Natural killer cell (primary cell): Measurements from ENCODE around the gene HEXD. TPM values are rescaled to one million over a fixed set of nuclear protein-coding genes. Genes with fewer than 3 reads are reported as not detected.

Experiments
- ATAC-seq, 3 donors: fragments of 150-1000 bp in 2 of 3; fragments of 200-7000 bp in 1 of 3; cut with Tn5 transposase; 1 replicate in 1 of 3; 2 replicates in 2 of 3; pipeline ENCODE4 v1.10.0; 2021; ENCODE audit warnings: mild to moderate bottlenecking in 2 of 3, moderate library complexity in 2 of 3
- DNase-seq, 2 donors: peaks; one replicate each; pipeline versions ENCODE4 v3.0.0 to v3.0.0-alpha.2; 2013 to 2021; ENCODE audit warnings: mixed read lengths in 1 of 2
- H3K27ac ChIP-seq: one replicate; pipeline ENCODE4 v1.5.1; 2013; ENCODE audit warnings: mild to moderate bottlenecking, low read length
- H3K27me3 ChIP-seq: one replicate; pipeline ENCODE4 v1.6.1; 2013; ENCODE audit warnings: low read length; ENCODE audit not compliant: control insufficient read depth, insufficient read depth
- H3K36me3 ChIP-seq: one replicate; pipeline ENCODE4 v1.6.1; 2013; ENCODE audit warnings: low read length; ENCODE audit not compliant: control insufficient read depth, insufficient read depth
- H3K4me1 ChIP-seq: one replicate; pipeline ENCODE4 v1.6.1; 2013; ENCODE audit warnings: low read length; ENCODE audit not compliant: control insufficient read depth, insufficient read depth
- H3K4me3 ChIP-seq: one replicate; pipeline ENCODE4 v1.5.1; 2013; ENCODE audit warnings: low read length
- H3K9me3 ChIP-seq: one replicate; pipeline ENCODE4 v1.6.1; 2013; ENCODE audit warnings: low read length; ENCODE audit not compliant: control insufficient read depth, insufficient read depth
- H3K27ac Mint-ChIP-seq, 2 donors: one replicate each; pipeline ENCODE4 v1.8.0; 2022; ENCODE audit warnings: mild to moderate bottlenecking in 2 of 2, mixed read lengths in 2 of 2, moderate library complexity in 1 of 2
- H3K27me3 Mint-ChIP-seq, 2 donors: one replicate each; pipeline ENCODE4 v1.8.0; 2022; ENCODE audit warnings: low read depth in 2 of 2, mixed read lengths in 2 of 2
- H3K36me3 Mint-ChIP-seq: one replicate; pipeline ENCODE4 v1.8.0; 2022; ENCODE audit warnings: mixed read lengths
- H3K4me1 Mint-ChIP-seq, 2 donors: one replicate each; pipeline ENCODE4 v1.8.0; 2022; ENCODE audit warnings: mixed read lengths in 2 of 2
- H3K4me3 Mint-ChIP-seq: one replicate; pipeline ENCODE4 v1.8.0; 2022; ENCODE audit warnings: mild to moderate bottlenecking, moderate library complexity, mixed read lengths
- H3K9me3 Mint-ChIP-seq, 2 donors: one replicate each; pipeline ENCODE4 v1.8.0; 2022; ENCODE audit warnings: mixed read lengths in 2 of 2
- WGBS: methylation state at CpG from one replicate; pipeline ENCODE4 v1.1.7; 2013; ENCODE audit warnings: missing lambda C conversion rate; ENCODE audit not compliant: insufficient coverage; 5-methylcytosine and 5-hydroxymethylcytosine counted together
- intact Hi-C: fragments of 100-400 bp; cut with micrococcal nuclease; formaldehyde crosslinking; loops from one replicate; pipeline ENCODE4 v1.14.2; 2022
- total RNA-seq, 4 donors: library from RNA; stranded (reverse); fragments of 120-200 nt in 1 of 4; gene quantifications; one replicate each; pipeline versions ENCODE4 v1.2.3 to v1.2.4, GENCODE V29; 2013 to 2022
- TF ChIP-seq, protein P1 (sequence below): fragments of 200-600 bp; IDR thresholded peaks from one replicate; pipeline ENCODE4 v1.8.0; 2022; ENCODE audit warnings: antibody characterized with exemption

The HEXD gene
- total RNA-seq, 3 donors from 2014 or later (not counting 1 experiment from before 2014, with no cell fraction given), result 35.7 to 57.4 (median 51.5) TPM

DNA sequence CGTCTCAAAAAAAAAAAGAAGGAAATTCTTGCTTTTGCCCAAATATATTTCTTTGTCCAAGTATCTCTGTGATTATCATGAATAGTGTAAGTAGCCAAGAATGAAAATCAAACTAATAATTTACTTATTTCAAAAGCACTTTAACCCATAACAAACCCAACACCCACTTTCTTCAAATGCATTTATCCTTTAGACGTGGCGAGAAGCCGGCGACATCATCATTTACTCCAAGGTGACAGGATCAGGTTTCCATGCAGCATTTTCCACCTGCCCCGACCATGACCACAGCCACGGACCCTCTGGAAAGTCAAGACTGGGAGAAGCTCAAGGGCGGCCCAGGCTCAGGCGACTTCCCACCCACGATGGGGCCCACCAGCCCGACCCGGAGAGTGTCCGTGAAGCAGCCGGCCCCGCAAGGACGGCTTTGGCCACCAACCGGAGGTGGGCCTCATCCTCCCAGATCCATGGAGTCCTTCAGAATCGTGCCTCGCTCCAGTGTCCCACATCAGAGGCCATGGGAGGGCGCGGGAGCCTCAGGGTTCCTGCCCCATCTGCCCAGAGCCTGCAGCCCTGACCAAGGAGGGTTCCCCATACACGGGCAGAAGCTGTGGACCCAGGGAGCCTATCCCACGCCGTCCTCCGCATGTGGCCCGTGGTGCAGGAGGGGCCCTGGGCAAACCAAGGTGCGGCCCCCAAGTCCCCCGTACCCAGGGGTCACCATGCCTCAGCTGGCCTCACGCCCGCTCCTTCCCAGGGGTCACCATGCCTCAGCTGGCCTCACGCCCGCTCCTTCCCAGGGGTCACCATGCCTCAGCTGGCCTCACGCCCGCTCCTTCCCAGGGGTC lies 27.9 kb upstream of the HEXD start:
- 95% methylated on average over 28 of the region's 34 CpGs for WGBS
- DNase-seq (no peak), ATAC-seq (no peak)
- no peaks in the 10 kb centered on the region for H3K9me3 ChIP-seq
- H3K36me3 Mint-ChIP-seq, result no peaks in the 10 kb centered on the region
- peaks cover 11% of the 10 kb centered on the region for H3K27me3 ChIP-seq
- H3K27me3 Mint-ChIP-seq, result peaks cover 0 to 5% of the 10 kb centered on the region in 2 donors
- no peak overlapping the region for H3K4me3 ChIP-seq
- TF ChIP-seq, protein P1, sequence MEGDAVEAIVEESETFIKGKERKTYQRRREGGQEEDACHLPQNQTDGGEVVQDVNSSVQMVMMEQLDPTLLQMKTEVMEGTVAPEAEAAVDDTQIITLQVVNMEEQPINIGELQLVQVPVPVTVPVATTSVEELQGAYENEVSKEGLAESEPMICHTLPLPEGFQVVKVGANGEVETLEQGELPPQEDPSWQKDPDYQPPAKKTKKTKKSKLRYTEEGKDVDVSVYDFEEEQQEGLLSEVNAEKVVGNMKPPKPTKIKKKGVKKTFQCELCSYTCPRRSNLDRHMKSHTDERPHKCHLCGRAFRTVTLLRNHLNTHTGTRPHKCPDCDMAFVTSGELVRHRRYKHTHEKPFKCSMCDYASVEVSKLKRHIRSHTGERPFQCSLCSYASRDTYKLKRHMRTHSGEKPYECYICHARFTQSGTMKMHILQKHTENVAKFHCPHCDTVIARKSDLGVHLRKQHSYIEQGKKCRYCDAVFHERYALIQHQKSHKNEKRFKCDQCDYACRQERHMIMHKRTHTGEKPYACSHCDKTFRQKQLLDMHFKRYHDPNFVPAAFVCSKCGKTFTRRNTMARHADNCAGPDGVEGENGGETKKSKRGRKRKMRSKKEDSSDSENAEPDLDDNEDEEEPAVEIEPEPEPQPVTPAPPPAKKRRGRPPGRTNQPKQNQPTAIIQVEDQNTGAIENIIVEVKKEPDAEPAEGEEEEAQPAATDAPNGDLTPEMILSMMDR, result no peak
- intact Hi-C loops, result no loop called here
- H3K4me1 ChIP-seq, result peaks cover 5% of the 10 kb centered on the region
- peaks cover 0 to 7% of the 10 kb centered on the region in 2 donors for H3K4me1 Mint-ChIP-seq
- H3K27ac Mint-ChIP-seq, result no peak overlapping the region
- H3K36me3 ChIP-seq, result peaks cover 11% of the 10 kb centered on the region
- H3K4me3 Mint-ChIP-seq, result no peak overlapping the region
- no peaks in the 10 kb centered on the region for H3K9me3 Mint-ChIP-seq
- H3K27ac ChIP-seq, result no peak overlapping the region

- no peak overlapping the region for H3K4me3 ChIP-seq
- H3K4me3 Mint-ChIP-seq, result no peak overlapping the region
- H3K27ac Mint-ChIP-seq, result no peak overlapping the region
- no peak for DNase-seq
- intact Hi-C loops, result no loop called here
- H3K36me3 ChIP-seq, result peaks cover 11% of the 10 kb centered on the region
- H3K9me3 Mint-ChIP-seq, result no peaks in the 10 kb centered on the region
- no peak overlapping the region for H3K27ac ChIP-seq
- TF ChIP-seq, protein P1, result no peak
- peaks cover 0 to 4% of the 10 kb centered on the region in 2 donors for H3K27me3 Mint-ChIP-seq
- ATAC-seq, result no peak
- no peaks in the 10 kb centered on the region for H3K36me3 Mint-ChIP-seq
- H3K4me1 Mint-ChIP-seq, result peaks cover 0 to 10% of the 10 kb centered on the region in 2 donors
- no peaks in the 10 kb centered on the region for H3K9me3 ChIP-seq
- peaks cover 5% of the 10 kb centered on the region for H3K4me1 ChIP-seq
- WGBS, result 98% methylated on average over 10 of the region's 13 CpGs
- H3K27me3 ChIP-seq, result peaks cover 8% of the 10 kb centered on the region
Observed at GRCh38 chr17:82390860-82391435, 27.2 kb upstream of the HEXD start.

DNA sequence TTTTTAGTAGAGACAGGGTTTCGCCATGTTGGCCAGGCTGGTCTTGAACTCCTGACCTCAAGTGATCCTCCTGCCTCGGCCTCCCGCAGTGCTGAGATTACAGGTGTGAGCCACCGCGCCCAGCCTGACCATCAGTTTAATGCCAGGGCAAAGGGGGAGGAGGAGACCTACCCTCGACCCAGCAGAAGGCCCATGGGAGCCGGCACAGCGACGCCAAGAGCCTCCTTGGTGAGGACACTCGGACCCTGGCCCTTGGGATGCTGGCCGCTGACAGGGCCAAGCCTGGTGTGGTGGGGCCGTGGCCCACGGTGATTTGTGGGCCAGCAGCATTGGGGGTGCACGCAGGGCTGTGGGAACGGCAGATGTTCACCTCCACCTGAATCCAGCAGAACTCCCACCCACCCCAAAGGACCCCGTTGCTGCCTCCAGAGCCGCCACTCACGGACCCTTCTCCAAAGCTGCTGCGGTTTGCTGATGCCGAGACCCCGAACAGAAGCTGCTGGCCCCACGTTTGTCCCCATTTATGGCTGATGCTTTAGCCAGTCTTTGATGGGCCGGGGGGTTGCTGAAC lies 26.6 kb upstream of the HEXD start:
- Histone ChIP-seq H3K9me3 (no peaks in the 10 kb centered on the region), H3K36me3 (peaks cover 11% of the 10 kb centered on the region), H3K4me3 (no peak overlapping the region), H3K27me3 (peaks cover 4% of the 10 kb centered on the region), H3K27ac (no peak overlapping the region), H3K4me1 (peaks cover 5% of the 10 kb centered on the region)
- H3K4me3 Mint-ChIP-seq, result no peak overlapping the region
- DNase-seq (no peak), ATAC-seq (no peak)
- no peaks in the 10 kb centered on the region for H3K36me3 Mint-ChIP-seq
- WGBS, result 96% methylated on average over 23 of the region's 23 CpGs
- H3K27ac Mint-ChIP-seq, result no peak overlapping the region
- intact Hi-C loops, result no loop called here
- peaks cover 0 to 11% of the 10 kb centered on the region in 2 donors for H3K4me1 Mint-ChIP-seq
- no peaks in the 10 kb centered on the region for H3K9me3 Mint-ChIP-seq
- no peaks in the 10 kb centered on the region for H3K27me3 Mint-ChIP-seq
- TF ChIP-seq, protein P1, result no peak
